Fibroblast of peridontal ligament (primary cell): ENCODE data around the gene ZDHHC4.
"Not testable (repeated sequence)": the region's sequence is repeated elsewhere in the genome, so short reads cannot be mapped to it uniquely, and the experiment has no call there.

ENCODE experiments used
- DNase-seq: peaks from one replicate; pipeline ENCODE4 v3.0.0-alpha.2; 2010; ENCODE audit errors: extremely low read depth

The ZDHHC4 gene

GRCh38 chr7:6634971-6635370, 57.7 kb downstream of the ZDHHC4 start:
- DNase-seq, result not testable (repeated sequence)

GRCh38 chr7:6636741-6637543, 59.7 kb downstream of the ZDHHC4 start, which contains the start of gene ZNF316:
Gene ZNF316 (plus strand): TSS chr7:6637318. CDS start chr7:6642410, 5,092 bp downstream.
- DNase-seq, result peak; percentile 28

DNA sequence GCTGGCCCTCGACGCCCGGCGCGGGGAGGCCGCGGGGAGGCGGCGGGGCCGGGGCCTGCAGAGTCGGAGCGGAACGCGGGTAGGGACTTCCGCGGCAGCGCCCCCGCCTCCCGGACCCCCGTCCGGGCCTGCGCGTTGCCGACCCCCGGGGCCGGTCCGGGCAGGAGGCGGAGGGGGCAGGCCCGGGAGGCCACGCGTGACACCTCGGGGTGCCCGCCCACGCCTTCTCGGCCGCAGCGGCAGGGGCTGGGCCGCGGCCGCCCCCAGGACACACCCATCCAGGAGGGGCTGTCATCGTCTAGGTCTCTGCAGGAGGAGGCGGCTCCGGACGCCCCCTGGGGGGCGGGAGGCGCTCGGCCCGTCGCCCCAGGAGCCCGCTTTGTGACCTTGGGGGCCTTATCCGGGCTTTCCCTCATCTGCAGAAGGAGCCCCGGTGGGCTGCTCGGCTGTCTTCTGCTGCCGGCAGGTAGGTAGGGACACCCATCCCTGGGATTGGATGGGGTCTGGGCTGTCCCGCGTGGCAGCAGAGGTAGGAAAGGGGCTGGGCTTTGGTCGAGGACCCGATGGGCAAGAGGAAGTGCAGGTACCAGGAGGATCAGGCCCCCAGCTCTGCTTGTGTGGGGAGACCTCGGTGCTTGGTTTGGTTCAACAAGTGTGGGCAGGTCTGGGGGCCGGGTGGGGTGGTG, 60.4 kb downstream of the ZDHHC4 start:
- DNase-seq, result no peak
